GM19455 (cell line): ENCODE measurements around the gene CLEC2L.

Experiments used
- ATAC-seq: cut with Tn5 transposase; IDR thresholded peaks from one replicate; pipeline ENCODE4 v1.9.1; 2021; ENCODE audit not compliant: unreplicated experiment

CLEC2L gene

DNA sequence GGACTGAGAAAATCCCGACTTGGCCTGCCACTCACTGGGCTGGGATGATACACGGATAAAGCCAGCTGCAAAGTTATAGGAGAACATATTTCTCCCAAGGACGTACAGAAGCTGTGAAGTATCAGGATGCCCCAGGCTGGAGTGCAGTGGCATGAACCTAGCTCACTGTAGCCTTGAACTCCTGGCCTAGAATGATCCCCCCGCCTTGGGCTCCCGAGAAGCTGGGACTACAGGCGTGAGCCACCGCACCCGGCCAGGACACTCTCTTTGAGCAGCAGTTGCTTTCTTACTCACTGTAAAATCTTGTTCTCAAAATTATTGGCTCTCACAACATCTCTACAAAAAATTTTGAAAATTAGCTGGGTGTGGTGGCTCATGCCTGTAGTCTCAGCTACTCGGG lies 50.4 kb downstream of the CLEC2L start:
- ATAC-seq = no peak

DNA sequence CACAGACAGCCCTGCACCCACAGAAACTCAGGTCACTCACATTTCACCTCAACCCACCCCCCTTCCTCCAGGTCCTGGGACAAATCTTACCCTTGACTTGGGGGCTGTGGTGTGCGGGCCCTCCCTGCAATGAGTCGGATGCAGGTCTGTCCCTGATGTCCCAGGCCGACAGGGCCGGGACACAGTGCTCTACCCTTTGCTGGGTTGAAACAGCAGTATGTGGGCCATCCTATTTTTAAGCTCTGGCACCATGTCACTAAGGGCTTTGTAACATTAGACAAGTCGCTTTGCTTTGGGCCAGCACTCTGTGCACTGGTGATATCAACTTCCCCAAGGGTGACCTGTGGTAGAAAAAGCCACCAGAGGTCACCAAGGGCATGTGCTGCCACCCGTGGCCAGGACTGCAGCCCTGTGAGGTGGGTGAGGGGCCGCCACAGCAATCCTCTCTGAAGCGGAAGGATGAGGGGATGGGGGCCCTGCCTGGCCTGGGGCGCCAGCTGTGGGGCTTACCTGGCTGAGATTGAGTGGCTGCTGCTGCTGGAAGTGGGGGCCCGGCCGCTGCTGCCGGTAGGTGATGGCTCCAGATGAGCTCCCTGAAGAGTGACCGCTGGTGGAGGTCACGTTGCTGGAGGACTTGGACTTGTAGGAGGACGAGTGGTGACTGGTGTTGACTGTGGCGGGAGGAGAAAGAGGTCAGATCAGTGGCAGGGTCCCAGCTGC lies 51.3 kb downstream of the CLEC2L start:
- no peak for ATAC-seq

DNA sequence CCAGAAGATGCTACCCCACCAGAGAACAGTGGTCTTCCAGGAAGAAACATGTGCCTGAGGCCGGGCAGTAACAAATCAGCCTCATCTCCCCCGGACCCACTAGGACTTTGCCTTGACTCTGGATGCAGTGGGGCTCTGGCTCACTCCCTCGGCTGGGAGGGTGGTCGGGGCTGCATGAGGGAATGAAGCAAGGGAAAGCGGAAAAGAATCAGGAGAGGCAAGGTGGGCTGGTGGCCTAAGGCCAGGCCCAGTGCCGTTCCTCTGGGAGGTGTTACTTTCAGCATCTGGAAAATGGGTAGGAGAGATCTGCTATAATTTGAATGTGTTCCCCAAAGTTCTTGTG lies 51.8 kb downstream of the CLEC2L start:
- no peak for ATAC-seq

DNA sequence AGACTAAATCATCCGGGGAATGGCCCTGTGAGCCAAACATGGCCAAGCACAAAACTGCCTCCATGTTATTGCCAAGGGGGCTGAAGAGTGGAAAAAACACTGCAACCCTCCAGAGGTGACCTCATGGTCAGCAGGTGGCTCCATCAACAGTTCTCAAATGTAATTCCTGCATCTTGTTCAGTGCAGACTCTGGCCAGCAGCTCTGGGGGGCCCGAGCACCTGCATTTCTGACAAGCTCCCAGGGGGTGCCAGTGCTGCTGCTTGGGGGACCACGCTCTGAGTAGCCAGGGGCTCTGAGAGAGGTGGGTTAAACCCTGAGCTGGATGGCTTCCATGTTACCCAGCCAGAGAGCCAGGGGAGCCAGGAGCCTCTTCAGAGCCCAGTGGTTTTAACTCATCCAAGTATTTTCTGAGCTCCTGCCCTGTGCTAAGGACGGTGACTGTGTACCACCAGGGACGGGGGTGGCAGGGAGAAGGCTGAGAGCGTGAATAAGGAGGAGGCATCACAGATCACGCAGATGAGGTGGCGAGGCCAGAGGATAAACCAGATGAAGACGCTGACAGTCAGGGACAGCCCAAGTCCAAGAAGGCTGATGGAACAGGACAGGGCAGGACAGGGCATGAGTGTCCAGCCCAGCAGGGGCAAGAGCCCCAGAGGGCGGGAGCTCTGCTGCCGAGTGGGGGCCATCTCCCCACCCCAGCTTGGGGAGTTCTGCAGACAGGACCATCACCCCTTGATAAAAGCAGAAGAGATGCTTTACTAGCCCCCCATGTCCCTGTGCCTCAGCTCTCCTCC lies 52.9 kb downstream of the CLEC2L start:
- no peak for ATAC-seq

DNA sequence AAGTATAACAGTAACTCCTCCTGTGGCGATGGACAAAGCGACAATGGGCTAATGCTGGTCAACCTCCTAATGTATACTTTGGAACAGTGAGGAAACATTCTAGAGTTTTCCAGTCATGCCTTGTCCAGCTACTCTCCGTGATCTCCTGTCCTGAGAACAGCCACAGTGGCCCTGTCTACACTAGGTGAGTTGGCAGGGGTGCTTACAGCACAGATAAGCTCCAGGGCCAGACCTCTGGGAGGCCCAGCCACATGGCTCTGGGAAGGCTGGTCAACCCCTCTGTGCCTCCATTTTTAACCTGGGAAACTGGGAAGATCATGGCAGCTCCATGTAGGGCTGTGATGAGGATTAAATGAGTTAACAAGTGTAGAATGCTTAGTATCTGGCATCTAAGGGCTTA lies 57.0 kb downstream of the CLEC2L start:
- ATAC-seq = no peak

DNA sequence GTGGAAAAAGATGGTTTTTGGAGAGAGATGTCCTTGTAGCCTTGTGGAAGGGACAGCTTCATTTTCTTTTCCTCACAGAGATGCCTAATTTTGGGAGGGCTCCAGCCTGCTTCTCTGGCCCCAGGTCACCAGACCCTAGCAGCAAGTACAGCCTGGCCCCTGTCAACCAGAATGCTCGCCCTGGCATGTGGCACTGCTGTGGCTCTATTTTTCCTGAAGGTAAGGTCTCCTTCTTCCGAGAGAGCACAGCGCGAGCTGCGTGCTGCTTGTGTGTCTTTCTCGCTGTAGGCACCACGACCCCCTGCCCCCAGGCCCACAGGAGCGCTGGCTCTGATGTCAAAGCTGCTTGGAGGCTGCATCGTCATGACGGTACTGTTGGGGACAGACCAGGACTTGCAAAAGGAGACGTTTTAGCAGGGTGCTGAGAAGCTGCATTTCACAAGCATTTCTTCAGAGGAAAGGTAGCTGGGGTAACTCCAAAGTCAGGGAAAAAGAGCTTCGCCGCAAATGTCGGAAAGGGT lies 58.7 kb downstream of the CLEC2L start:
- no peak for ATAC-seq

DNA sequence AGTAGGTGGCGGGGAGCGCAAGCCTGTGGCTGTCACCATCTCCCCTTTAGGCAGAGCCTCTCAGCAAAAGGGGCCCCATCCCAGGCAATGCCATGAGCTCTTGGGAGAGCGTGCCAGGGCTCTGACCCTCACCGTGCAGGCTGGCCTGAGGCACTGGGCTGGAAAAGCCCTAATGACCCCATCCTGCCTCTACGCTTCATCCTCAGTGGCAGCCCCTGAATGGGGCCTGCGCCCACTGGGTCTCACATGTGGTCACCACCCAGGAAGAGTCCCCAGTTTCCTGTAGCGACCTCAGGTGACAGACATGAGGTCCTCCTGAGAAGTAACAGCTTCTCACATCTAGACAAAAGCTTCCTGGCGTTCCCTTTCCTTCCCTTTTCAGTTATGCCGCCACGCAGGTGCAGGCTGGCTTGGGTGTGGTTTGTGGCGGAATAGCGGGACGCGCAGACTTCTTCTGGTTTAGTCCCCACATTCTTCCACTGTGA lies 59.2 kb downstream of the CLEC2L start:
- ATAC-seq = no peak

DNA sequence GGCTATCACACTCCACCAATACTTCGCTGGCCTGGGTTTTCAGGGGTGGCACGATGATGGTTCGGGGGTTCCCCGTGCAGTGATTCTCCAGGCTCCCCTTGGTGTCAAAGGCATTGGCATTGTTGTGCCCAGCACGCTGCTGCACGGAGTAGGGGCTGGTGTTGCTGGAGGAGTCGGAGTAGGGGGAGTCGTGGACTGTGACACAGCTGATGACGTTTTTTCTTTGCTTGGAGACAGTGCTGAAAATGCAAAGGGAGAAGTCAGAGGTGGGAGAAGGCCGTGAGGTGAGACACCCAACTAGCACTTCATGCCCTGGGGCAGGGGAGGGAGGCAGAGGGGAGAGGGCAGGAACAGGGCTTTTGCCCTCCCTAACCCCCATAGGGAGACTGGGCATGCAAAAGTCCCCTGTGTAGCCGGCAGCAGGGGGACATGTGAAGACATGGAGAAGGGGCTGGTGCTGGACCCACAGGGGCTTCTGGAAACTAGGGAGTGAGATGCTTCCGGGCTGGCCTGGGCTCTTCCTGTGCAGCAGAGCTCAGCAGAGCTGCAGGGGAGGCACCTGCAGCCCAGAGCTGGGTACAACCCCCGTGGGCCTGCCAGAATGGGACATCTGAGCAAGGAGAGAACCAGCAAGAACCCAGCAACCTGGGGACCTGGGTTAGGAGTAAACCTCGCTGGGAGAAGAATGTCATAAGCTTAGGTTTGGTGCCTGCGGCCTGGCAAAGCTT lies 60.5 kb downstream of the CLEC2L start:
- no peak for ATAC-seq

DNA sequence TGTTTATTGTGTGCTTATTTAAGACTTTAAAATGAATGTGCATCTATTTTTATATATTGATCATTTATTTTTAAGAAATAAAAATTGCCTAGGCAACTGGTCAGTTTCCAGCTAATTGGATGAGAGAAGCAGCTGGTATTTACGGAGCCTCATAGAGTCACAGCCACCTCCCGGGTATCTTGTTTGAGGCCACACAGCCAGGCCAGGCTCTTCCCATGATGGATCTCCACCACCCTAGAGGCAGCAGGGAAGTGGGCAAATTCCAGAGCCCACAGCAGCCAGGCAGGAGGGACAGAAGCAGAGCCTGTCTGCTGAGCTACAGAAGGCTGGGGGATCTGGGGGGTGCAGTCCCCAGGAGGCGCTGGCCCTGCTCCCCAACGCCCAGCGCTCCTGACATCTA lies 61.6 kb downstream of the CLEC2L start:
- ATAC-seq = no peak

DNA sequence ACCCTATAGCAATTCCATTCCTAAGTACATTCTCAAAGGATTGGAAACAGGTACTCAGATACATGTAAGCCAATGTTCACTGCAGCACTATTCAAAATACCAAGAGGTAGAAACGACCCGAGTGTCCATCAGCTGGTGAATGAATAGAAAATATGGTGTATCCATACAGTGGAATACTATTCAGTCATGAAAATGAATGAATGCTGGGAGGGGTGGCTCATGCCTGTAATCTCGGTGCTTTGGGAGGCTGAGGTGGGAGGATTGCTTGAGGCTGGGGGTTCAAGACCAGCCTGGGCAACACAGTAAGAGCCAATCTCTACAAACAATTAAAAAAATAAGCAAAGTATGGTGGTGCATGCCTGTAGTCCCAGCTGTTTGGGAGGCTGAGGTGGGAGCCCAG lies 62.8 kb downstream of the CLEC2L start:
- ATAC-seq = no peak

DNA sequence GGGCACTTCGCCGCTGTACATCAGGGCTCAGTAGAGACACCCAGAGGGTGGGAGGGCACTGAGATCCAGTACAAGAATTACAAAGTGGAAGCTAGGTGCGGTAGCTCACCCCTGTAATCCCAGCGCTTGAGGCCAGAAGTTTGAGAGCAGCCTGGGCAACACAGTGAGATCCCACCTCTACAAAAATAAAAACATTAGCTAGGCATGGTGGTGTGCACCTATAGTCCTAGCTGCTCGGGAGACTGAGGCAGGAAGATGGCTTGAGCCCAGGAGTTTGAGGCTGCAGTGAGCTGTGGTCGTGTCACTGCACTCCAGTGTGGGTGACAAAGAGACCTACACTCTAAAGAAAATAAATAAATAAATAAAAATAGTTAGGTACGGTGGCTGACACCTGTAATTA lies 64.0 kb downstream of the CLEC2L start:
- no peak for ATAC-seq

DNA sequence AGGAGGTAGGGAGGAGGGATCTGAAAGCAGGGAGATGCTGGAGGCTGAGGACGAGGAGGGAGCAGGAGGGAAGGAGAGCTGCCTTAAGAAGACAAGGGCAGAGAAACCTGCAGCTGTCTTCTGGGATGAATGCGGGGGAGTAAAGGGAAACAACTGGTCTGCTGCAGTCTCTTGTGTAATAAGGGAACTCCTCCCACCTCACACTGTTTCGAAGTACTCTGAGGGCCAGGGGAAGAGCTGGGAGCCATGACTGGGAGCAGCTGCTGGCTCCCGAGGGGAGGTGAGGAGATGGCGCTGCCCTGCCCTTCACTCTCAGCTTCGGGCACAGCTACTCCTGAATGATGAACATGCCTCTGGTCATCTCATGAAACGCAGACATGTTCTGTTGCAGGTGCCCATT lies 65.1 kb downstream of the CLEC2L start:
- no peak for ATAC-seq

DNA sequence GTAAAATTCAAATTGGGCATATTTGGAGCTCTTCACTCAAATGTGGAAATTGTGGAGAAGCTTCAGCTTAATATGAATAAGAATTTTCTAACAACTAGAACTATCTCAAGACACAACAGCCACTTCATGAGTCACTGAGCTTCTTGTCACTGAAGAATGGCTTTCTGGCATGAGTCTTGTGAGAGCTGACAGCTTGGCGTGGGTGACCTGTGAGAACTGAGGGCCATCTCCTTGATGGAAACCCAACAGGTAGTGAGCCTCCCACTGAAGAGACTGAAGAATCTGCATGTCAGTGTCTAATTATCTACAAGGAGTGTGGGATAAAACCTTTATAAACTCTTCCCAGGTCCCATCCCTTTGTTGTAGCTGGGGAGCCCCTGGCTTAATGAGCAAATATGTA lies 66.0 kb downstream of the CLEC2L start:
- no peak for ATAC-seq

DNA sequence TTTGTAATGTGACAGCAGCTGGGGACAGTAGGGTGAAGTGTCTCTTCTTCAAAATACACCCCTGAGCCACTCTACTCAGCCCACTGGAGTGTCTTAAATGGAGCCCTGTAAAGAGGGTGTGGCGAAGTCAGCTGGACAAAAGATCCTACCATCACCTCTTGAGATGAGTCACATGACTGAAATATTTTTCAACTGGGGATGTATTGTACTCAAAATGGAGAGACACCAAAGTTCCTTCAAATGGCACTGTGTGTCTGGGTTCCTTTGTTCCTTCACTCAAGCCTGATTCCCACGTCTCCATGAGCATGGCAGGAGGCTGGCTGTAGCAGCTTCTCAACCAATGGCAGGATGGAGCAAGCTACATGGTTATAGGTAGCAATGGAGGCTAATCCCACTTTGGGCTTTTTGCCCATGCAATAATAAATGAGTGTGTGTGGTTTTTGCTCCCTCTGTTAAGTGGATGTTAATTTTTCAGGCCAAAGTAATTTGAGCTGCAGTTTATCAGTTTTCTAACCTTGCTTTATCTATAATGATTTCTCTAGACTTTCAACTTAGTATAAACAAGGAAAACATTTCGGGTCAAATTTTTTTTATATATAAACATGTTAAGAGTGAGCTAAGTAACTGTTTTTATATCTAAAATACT lies 68.2 kb downstream of the CLEC2L start:
- ATAC-seq = no peak

DNA sequence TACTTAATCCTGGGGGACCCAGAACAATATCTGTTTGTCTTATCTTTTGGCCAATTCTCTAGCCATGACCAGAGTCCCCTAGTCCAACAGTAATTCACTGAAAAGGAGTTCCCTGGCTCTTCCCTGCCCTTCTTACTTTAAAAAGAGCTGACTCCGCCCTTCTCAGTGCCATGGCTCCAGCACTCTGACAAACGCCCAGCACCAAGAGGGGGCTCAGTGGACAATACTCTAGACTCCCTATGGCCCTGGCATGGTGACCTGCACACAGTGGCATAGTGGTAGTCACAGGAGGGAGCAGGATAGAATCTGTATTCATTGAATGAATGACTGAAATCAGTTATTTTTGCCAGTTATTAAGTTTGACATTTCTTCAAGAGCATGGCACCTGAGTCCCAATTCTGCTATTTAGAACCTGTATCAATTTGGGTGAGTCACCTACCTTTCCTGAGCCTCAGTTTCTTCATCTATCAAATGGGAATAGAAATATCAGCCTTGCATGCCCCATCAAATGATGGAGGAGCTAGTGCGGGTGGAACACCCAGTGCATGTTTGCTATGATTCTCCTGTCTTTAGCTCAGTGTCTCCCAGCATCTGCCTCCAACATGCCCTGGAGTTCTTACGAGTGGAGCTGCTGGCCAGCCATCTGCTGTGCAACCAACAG lies 69.4 kb downstream of the CLEC2L start:
- ATAC-seq = no peak

DNA sequence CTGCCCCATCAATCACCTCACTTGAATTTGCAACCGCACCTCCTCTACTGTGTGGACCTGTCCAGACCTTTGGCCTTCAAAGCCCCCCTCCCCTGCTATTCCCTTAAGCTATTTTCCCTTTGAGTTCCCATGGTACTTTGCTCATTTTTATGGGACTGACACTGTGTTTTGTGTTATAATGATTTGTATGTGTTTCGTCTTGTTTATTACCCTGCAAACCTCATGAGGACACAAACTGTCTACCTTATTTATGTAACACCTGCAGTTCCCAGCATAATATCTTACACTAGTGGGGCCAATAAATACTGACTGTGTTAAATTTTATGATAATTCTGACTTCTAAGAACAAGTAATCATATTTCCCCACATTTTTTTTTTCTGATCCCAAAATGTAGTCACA lies 70.6 kb downstream of the CLEC2L start:
- ATAC-seq = no peak
